H1 (cell line): ENCODE results near the gene TSHZ2. TPM values are rescaled to one million over a fixed set of nuclear protein-coding genes. Genes with fewer than 3 reads are reported as not detected.

Source experiments
- CTCF ChIA-PET: fragments of 300-600 bp; sonication (Branson Sonifier 250); formaldehyde crosslinking; loops from one replicate; lab custom pipeline; 2021; ENCODE audit not compliant: partially characterized antibody; lab: Charles Lee
- POLR2A ChIA-PET: fragments of 300-600 bp; sonication (Branson Sonifier 250); formaldehyde crosslinking; loops from one replicate; lab custom pipeline; 2021; ENCODE audit warnings: inconsistent platforms; ENCODE audit not compliant: partially characterized antibody; lab: Charles Lee
- DNase-seq, 2 experiments: peaks; one replicate each; pipeline versions ENCODE4 v3.0.0 to v3.0.0-alpha.2; 2010 to 2022; ENCODE audit warnings: low spot score in 2 of 2, low read depth in 1 of 2, mixed read lengths in 1 of 2
- FAIRE-seq: peaks from 2 replicates; lab custom pipeline; 2011; peaks lifted over from hg19 to GRCh38; lab: Jason Lieb, UNC
- H2AFZ ChIP-seq: 2 replicates; pipeline ENCODE4 v1.8.1; 2012; ENCODE audit warnings: low read length, inconsistent platforms
- H2AK5ac ChIP-seq: 2 replicates; pipeline ENCODE4 v1.6.1; 2013; ENCODE audit warnings: low read depth, low read length
- H2BK120ac ChIP-seq: replicated peaks from 2 replicates; pipeline ENCODE3; 2013; ENCODE audit warnings: low read depth, low read length, inconsistent platforms
- H2BK12ac ChIP-seq: 2 replicates; pipeline ENCODE4 v1.6.1; 2013; ENCODE audit warnings: low read depth, low read length
- H2BK15ac ChIP-seq: 2 replicates; pipeline ENCODE4 v1.6.1; 2013; ENCODE audit warnings: low read length
- H2BK20ac ChIP-seq: 2 replicates; pipeline ENCODE4 v1.6.1; 2013; ENCODE audit warnings: low read length
- H2BK5ac ChIP-seq: 2 replicates; pipeline ENCODE4 v1.6.1; 2013; ENCODE audit warnings: low read depth, low read length
- H3K14ac ChIP-seq: 2 replicates; pipeline ENCODE4 v1.6.1; 2013; ENCODE audit warnings: inconsistent platforms; ENCODE audit not compliant: insufficient read length
- H3K18ac ChIP-seq: 2 replicates; pipeline ENCODE4 v1.6.1; 2013; ENCODE audit warnings: low read length; ENCODE audit errors: extremely low read depth
- H3K23ac ChIP-seq: 2 replicates; pipeline ENCODE4 v1.6.1; 2013; ENCODE audit warnings: inconsistent platforms; ENCODE audit not compliant: insufficient read length
- H3K23me2 ChIP-seq: 2 replicates; pipeline ENCODE4 v1.6.1; 2013; ENCODE audit warnings: low read depth, low read length
- H3K27ac ChIP-seq: 2 replicates; pipeline ENCODE4 v1.6.1; 2011; ENCODE audit warnings: low read depth, low read length, inconsistent platforms
- H3K27me3 ChIP-seq, 4 experiments: replicated peaks in 1 of 4; 1 replicate in 1 of 4; 2 replicates in 3 of 4; pipeline versions ENCODE4 v1.6.1 to v1.8.1; 2011 to 2013; ENCODE audit warnings: low read length in 3 of 4, mild to moderate bottlenecking in 3 of 4, inconsistent platforms in 2 of 4, mixed read lengths in 2 of 4, moderate library complexity in 1 of 4; ENCODE audit not compliant: control insufficient read depth in 3 of 4, insufficient read depth in 3 of 4; ENCODE audit errors: extremely low read depth in 1 of 4
- H3K36me3 ChIP-seq, 4 experiments: 2 replicates each; pipeline versions ENCODE4 v1.6.1 to v1.8.1; 2011 to 2013; ENCODE audit warnings: mild to moderate bottlenecking in 4 of 4, low read length in 3 of 4, moderate library complexity in 2 of 4, control low read depth in 1 of 4, inconsistent platforms in 1 of 4; ENCODE audit not compliant: insufficient read depth in 4 of 4, control insufficient read depth in 2 of 4
- H3K4ac ChIP-seq: replicated peaks from 2 replicates; pipeline ENCODE3; 2013; ENCODE audit warnings: low read length, low read depth, mixed read lengths, inconsistent platforms; ENCODE audit not compliant: insufficient read length
- H3K4me1 ChIP-seq, 4 experiments: replicated peaks in 1 of 4; 1 replicate in 1 of 4; 2 replicates in 3 of 4; pipeline versions ENCODE4 v1.6.1 to v1.8.1; 2011 to 2013; ENCODE audit warnings: low read length in 3 of 4, inconsistent platforms in 2 of 4, mixed read lengths in 1 of 4; ENCODE audit not compliant: insufficient read depth in 4 of 4, control insufficient read depth in 3 of 4
- H3K4me2 ChIP-seq, 2 experiments: 2 replicates each; pipeline versions ENCODE4 v1.6.1 to v1.8.1; 2011 to 2013; ENCODE audit warnings: low read depth in 2 of 2, low read length in 2 of 2, control low read depth in 1 of 2, inconsistent platforms in 1 of 2, mild to moderate bottlenecking in 1 of 2; ENCODE audit not compliant: insufficient read depth in 1 of 2
- H3K4me3 ChIP-seq, 4 experiments: fragments of 200-600, 300-600 bp in 1 of 4; sonication (generic), shearing (Covaris generic), sonication (Bioruptor Twin) in 1 of 4; 2 replicates each; pipeline versions ENCODE4 v1.5.1 to v1.8.1; 2011 to 2016; ENCODE audit warnings: low read length in 4 of 4, low read depth in 3 of 4, control low read depth in 2 of 4, inconsistent platforms in 2 of 4, mild to moderate bottlenecking in 2 of 4, mixed read lengths in 1 of 4, moderate library complexity in 1 of 4; ENCODE audit not compliant: insufficient read depth in 2 of 4; ENCODE audit errors: extremely low read depth in 1 of 4
- H3K56ac ChIP-seq: replicated peaks from 2 replicates; pipeline ENCODE3; 2013; ENCODE audit warnings: low read depth, mild to moderate bottlenecking, mixed read lengths, low read length, inconsistent platforms; ENCODE audit not compliant: insufficient read length
- H3K79me1 ChIP-seq: 2 replicates; pipeline ENCODE4 v1.6.1; 2013; ENCODE audit warnings: low read depth, low read length, control low read depth
- H3K79me2 ChIP-seq, 2 experiments: 2 replicates each; pipeline versions ENCODE4 v1.6.1 to v1.8.1; 2012 to 2013; ENCODE audit warnings: low read length in 2 of 2, mild to moderate bottlenecking in 2 of 2, inconsistent platforms in 1 of 2; ENCODE audit not compliant: insufficient read depth in 2 of 2, control insufficient read depth in 1 of 2
- H3K9ac ChIP-seq, 4 experiments: replicated peaks in 1 of 4; 1 replicate in 1 of 4; 2 replicates in 3 of 4; pipeline versions ENCODE4 v1.6.1 to v1.8.1; 2011 to 2013; ENCODE audit warnings: low read depth in 3 of 4, low read length in 3 of 4, control low read depth in 2 of 4, mild to moderate bottlenecking in 2 of 4, moderate library complexity in 2 of 4, inconsistent platforms in 1 of 4; ENCODE audit errors: extremely low read depth in 1 of 4
- H3K9me3 ChIP-seq, 2 experiments: 2 replicates each; pipeline versions ENCODE4 v1.6.1 to v1.8.1; 2012 to 2013; ENCODE audit warnings: mild to moderate bottlenecking in 2 of 2, moderate library complexity in 2 of 2, control low read depth in 1 of 2, inconsistent platforms in 1 of 2, low read depth in 1 of 2, low read length in 1 of 2, mixed read lengths in 1 of 2; ENCODE audit not compliant: insufficient read depth in 2 of 2
- H4K20me1 ChIP-seq, 2 experiments: replicated peaks in 1 of 2; 2 replicates each; pipeline versions ENCODE3 to v1.8.1; 2011 to 2013; ENCODE audit warnings: inconsistent platforms in 2 of 2, low read length in 2 of 2, mild to moderate bottlenecking in 1 of 2; ENCODE audit not compliant: insufficient read depth in 2 of 2, control insufficient read depth in 1 of 2
- H4K5ac ChIP-seq: 2 replicates; pipeline ENCODE4 v1.6.1; 2013; ENCODE audit warnings: low read length, low read depth, mixed read lengths, inconsistent platforms; ENCODE audit not compliant: insufficient read length
- H4K8ac ChIP-seq: 2 replicates; pipeline ENCODE4 v1.8.0; 2013; ENCODE audit warnings: mild to moderate bottlenecking, moderate library complexity, low read length, inconsistent platforms; ENCODE audit not compliant: insufficient read depth; ENCODE audit errors: extremely low read depth
- H4K91ac ChIP-seq: replicated peaks from 2 replicates; pipeline ENCODE3; 2013; ENCODE audit warnings: low read length, mixed read lengths, inconsistent platforms; ENCODE audit not compliant: insufficient read length
- ASH2L ChIP-seq: fragments of 200-600, 300-600 bp; sonication (generic); IDR thresholded peaks from one replicate; pipeline ENCODE4 v1.7.1; 2017; ENCODE audit warnings: low read length
- BACH1 ChIP-seq: IDR thresholded peaks from 2 replicates; pipeline ENCODE4 v1.6.1; 2012; ENCODE audit warnings: low read length, improper control_type of control experiment
- CEBPB ChIP-seq: IDR thresholded peaks from 2 replicates; pipeline ENCODE4 v1.6.1; 2012; ENCODE audit warnings: low read depth, low read length
- CTCF ChIP-seq, 3 experiments: IDR thresholded peaks; 1 replicate in 2 of 3; 2 replicates in 1 of 3; pipeline versions ENCODE4 v1.5.1 to v1.6.1; 2011; ENCODE audit warnings: low read length in 3 of 3, mild to moderate bottlenecking in 3 of 3, inconsistent platforms in 2 of 3, low read depth in 1 of 3, moderate library complexity in 1 of 3; ENCODE audit not compliant: insufficient read depth in 1 of 3; ENCODE audit errors: control extremely low read depth in 1 of 3
- RBBP5 ChIP-seq: IDR thresholded peaks from 2 replicates; pipeline ENCODE4 v1.7.1; 2012; ENCODE audit warnings: low read depth, mild to moderate bottlenecking, inconsistent platforms, low read length, moderate library complexity, borderline replicate concordance
- USF2 ChIP-seq: IDR thresholded peaks from 2 replicates; pipeline ENCODE4 v1.6.1; 2011; ENCODE audit warnings: low read length, improper control_type of control experiment
- ZNF274 ChIP-seq: IDR thresholded peaks from 2 replicates; pipeline ENCODE4 v1.7.0; 2012; ENCODE audit warnings: low read length, borderline replicate concordance; ENCODE audit errors: extremely low read depth
- WGBS, 2 experiments: shearing (Covaris generic) in 1 of 2; methylation state at CpG; one replicate each; pipeline versions ENCODE4 v1.1.6 to v1.1.7; 2013 to 2015; ENCODE audit warnings: low lambda C conversion rate in 2 of 2, mixed read lengths in 2 of 2, inconsistent platforms in 1 of 2, low coverage in 1 of 2, missing lambda C conversion rate in 1 of 2; ENCODE audit not compliant: insufficient replicate concordance in 2 of 2, insufficient coverage in 1 of 2, insufficient read length in 1 of 2; ENCODE audit errors: extremely low coverage in 1 of 2, missing lambda C conversion rate in 1 of 2; 5-methylcytosine and 5-hydroxymethylcytosine counted together
- polyA plus RNA-seq, 7 experiments: library from polyadenylated mRNA; depleted of rRNA in 3 of 7; stranded (reverse) in 5 of 7; unstranded in 2 of 7; fragments of >200 nt in 5 of 7; fragments of 200-250 nt in 2 of 7; gene quantifications; 1 replicate in 5 of 7; 2 replicates in 1 of 7; 4 replicates in 1 of 7; pipeline versions ENCODE4 v1.2.1 to v1.2.3, GENCODE V29; 2011 to 2013; ENCODE audit warnings: missing spikeins in 2 of 7, mixed read lengths in 2 of 7
- total RNA-seq: library from RNA; stranded (reverse); fragmentation: NEBNext Ultra II Directional; extraction: Animal tissue kit (Norgen Biotek cat#: 25700); gene quantifications from 2 replicates; pipeline ENCODE4 v1.2.1, GENCODE V29; 2021

TSHZ2 gene
- total and polyA plus RNA-seq, 2 of the 8 experiments (the other 6 are each of a cell fraction or from before 2014, with no cell fraction given), result 0.14 to 0.30 TPM

GRCh38 chr20:53527196-53527595 lies 555.0 kb downstream of the TSHZ2 start:
- Histone ChIP-seq H3K4me2 (no peak overlapping the region), H3K23ac (no peak overlapping the region), H2AFZ (no peak overlapping the region; the same call in 1 of the 2 replicates), H2BK12ac (no peak overlapping the region), H2BK120ac (no peak overlapping the region), H3K36me3 (no peaks in the 10 kb centered on the region), H3K79me2 (no peaks in the 10 kb centered on the region), H3K4me1 (no peaks in the 10 kb centered on the region), H4K20me1 (no peaks in the 10 kb centered on the region), H2BK20ac (no peak overlapping the region), H2BK15ac (no peak overlapping the region), H3K27me3 (no peaks in the 10 kb centered on the region), H3K4ac (no peak overlapping the region), H3K56ac (no peak overlapping the region), H4K91ac (no peak overlapping the region), H2AK5ac (no peak overlapping the region), H3K27ac (no peak overlapping the region), H4K5ac (no peak overlapping the region), H4K8ac (no peak overlapping the region), H3K4me3 (no peak overlapping the region), H3K79me1 (no peaks in the 10 kb centered on the region), H3K14ac (no peak overlapping the region), H3K9ac (no peak overlapping the region), H3K9me3 (no peaks in the 10 kb centered on the region), H3K18ac (no peak overlapping the region), H3K23me2 (no peaks in the 10 kb centered on the region), H2BK5ac (no peak overlapping the region)
- POLR2A ChIA-PET, result no interaction called here
- FAIRE-seq, result no peak
- CTCF ChIA-PET, result interaction anchor here (0.9 kb wide), 1 partner anchor 370 kb away, joined by 7 read pairs; no protein-coding TSS in a partner anchor
- WGBS, 2 experiments, result 89% methylated on average over 8 of the region's 8 CpGs; no CpG with 5 or more reads in 1 of the 2 experiments
- TF ChIP-seq USF2, result no peak
- no peak for TF ChIP-seq RBBP5
- TF ChIP-seq CTCF (IDR thresholded peaks at IDR 0.05; ENCODE audit: control extremely low read depth in 1 of 3, insufficient read depth in 1 of 3, low read depth in 1 of 3, low read length in 3 of 3), result no peak
- TF ChIP-seq ASH2L, result no peak
- no peak for TF ChIP-seq CEBPB
- TF ChIP-seq ZNF274, result no peak
- no peak for TF ChIP-seq BACH1
- DNase-seq, result no peak
